ENCODE data around the gene SLC13A4.

- TF ChIP-seq EZH2 (IDR thresholded peaks at IDR 0.05; ENCODE audit: low read length, missing control alignments): no peak
- TF ChIP-seq CTCF (conservative IDR thresholded peaks at IDR 0.05 in 1 of 2, IDR thresholded peaks at IDR 0.05 in 1 of 2; ENCODE audit: low read depth in 1 of 2, low read length in 2 of 2): no peak
Observed at GRCh38 chr7:135714534-135715009, 13.4 kb downstream of the SLC13A4 start.

Measured in fibroblast of lung (primary cell).